ENCODE data around the gene RPS15.

Gene RPS15

DNA sequence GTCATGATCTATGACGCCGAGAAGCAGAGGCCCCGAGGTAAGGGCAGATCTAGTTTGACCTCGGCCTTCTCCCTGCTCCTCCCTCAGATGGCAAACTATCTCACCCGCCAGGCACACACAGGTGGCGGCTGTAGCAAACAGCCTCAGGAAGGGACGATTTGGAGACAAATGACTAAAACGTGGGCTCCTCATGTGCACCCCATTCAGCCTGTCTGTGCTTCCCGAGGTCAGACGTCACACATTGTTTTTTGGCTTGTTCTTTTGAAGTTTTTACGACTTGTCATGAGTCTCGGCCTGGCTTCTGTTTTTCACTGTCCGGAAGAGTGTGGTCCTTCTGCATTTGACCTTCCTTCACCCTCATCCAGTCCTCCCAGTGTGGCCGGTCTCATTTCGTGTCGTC lies 15.8 kb upstream of the RPS15 start:
- no peak overlapping the region for H3K4me3 ChIP-seq (replicated peaks; ENCODE audit: low read depth, low read length)
- no peaks in the 10 kb centered on the region for H3K27me3 ChIP-seq (replicated peaks; ENCODE audit: control insufficient read depth, insufficient read depth, low read length)
- DNase-seq (ENCODE audit: extremely low read depth, insufficient read length): no peak
- TF ChIP-seq, protein P1, sequence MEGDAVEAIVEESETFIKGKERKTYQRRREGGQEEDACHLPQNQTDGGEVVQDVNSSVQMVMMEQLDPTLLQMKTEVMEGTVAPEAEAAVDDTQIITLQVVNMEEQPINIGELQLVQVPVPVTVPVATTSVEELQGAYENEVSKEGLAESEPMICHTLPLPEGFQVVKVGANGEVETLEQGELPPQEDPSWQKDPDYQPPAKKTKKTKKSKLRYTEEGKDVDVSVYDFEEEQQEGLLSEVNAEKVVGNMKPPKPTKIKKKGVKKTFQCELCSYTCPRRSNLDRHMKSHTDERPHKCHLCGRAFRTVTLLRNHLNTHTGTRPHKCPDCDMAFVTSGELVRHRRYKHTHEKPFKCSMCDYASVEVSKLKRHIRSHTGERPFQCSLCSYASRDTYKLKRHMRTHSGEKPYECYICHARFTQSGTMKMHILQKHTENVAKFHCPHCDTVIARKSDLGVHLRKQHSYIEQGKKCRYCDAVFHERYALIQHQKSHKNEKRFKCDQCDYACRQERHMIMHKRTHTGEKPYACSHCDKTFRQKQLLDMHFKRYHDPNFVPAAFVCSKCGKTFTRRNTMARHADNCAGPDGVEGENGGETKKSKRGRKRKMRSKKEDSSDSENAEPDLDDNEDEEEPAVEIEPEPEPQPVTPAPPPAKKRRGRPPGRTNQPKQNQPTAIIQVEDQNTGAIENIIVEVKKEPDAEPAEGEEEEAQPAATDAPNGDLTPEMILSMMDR (IDR thresholded peaks at IDR 0.05; ENCODE audit: insufficient read depth, low read length, poor library complexity, severe bottlenecking): no peak
- H3K36me3 ChIP-seq (ENCODE audit: control insufficient read depth, insufficient read depth, low read length): peaks cover 54% of the 10 kb centered on the region

DNA sequence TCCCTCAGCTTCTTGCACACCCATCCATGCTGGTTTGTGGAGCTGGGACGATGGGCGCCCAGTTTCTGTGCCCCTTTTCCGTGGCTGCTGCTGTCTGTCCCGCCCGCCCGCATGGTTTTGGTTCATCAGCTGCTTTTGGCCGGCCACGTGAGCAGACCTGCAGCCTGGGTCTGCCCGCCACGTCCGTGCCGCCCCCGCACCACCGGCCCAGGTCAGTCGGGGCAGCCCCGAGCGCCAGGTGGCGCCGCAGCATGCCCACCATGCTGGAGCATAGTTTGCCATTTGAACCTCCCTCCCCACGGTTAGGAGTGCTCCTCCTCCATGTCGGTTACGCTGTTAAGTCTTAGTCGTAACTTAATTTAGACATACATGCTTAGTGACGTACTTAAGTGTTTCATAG lies 15.3 kb upstream of the RPS15 start:
- DNase-seq (ENCODE audit: extremely low read depth, insufficient read length): no peak
- peaks cover 56% of the 10 kb centered on the region for H3K36me3 ChIP-seq (ENCODE audit: control insufficient read depth, insufficient read depth, low read length)
- H3K4me3 ChIP-seq (replicated peaks; ENCODE audit: low read depth, low read length): no peak overlapping the region
- TF ChIP-seq, protein P1 (IDR thresholded peaks at IDR 0.05; ENCODE audit: insufficient read depth, low read length, poor library complexity, severe bottlenecking): no peak
- H3K27me3 ChIP-seq (replicated peaks; ENCODE audit: control insufficient read depth, insufficient read depth, low read length): no peaks in the 10 kb centered on the region

DNA sequence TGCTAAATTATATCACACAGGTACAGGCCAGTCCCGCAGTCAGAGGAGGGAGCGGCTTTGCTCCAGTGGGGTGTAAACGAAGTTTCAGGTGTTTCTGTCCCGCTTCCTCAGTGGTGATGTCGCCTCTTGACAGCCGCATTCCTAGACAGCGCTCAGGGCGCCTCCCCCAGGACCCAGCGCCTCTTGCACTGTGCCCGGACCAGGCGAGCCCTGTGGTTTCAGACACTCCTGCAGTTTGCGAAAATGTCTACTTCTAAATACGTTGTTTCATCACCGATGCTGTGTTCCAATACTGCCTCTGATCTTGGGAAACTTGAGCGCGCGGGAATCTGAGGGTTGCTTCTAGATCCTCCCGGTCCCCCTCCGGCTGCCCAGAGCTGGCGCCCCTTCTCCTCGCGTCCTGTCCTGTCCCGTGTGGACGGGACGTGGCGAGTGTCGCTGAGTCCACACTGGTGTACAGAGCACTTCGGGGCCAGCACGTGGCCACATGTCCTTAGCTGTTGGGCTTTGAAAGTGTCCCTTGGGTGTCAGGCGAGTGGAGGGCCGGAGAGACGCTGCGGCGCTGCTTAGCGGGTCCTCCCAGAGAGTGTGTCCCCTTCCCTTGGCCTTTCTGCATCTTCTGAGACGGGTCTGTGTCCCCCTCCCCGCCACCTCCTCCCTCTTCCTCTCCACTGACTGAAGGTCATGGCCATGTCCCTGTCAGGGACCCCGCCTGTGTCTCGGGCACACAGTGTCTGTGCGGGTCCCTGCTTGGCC lies 14.6 kb upstream of the RPS15 start:
- Histone ChIP-seq H3K36me3 (ENCODE audit: control insufficient read depth, insufficient read depth, low read length) (peaks cover 53% of the 10 kb centered on the region), H3K4me3 (replicated peaks; ENCODE audit: low read depth, low read length) (no peak overlapping the region), H3K27me3 (replicated peaks; ENCODE audit: control insufficient read depth, insufficient read depth, low read length) (no peaks in the 10 kb centered on the region)
- DNase-seq (ENCODE audit: extremely low read depth, insufficient read length): no peak
- TF ChIP-seq, protein P1 (IDR thresholded peaks at IDR 0.05; ENCODE audit: insufficient read depth, low read length, poor library complexity, severe bottlenecking): no peak

DNA sequence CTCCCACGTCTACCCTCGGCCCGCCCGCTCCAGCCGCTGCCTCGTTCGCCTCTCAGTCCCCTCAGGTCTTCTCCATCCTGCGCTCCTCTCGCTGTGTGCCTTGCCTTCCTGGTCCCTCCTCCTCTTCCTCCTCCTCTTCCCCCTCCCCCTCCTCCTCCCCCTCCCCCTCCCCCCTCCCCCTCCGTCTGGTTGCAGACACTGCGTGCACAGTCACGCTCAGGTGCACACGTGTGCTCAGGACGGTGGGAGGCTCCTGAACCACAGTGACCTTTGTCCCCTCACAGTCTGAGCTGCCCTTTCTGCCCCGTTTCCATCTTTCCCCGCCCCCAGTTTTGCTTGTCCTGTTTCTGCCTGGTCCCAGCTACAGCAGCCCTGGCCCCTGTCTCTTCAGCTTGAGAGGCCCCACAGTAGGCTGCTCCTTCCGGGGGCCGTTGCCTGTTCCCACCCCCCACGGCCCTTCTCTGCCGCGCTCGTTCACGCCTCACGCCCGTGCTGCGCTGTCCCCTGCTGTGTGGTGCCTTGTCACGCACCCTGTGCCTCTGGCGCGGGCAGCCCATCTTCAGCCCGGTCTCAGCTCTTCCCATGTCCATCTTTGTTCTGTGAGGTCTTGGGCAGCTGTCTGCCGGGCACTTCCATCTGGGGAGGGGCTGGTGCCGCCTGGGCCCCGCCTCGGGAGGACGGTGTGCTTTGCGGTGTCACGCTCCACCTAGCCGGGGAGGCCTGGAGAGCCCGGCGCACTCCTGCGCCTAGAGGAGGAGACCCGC lies 13.8 kb upstream of the RPS15 start:
- Histone ChIP-seq H3K27me3 (replicated peaks; ENCODE audit: control insufficient read depth, insufficient read depth, low read length) (no peaks in the 10 kb centered on the region), H3K36me3 (ENCODE audit: control insufficient read depth, insufficient read depth, low read length) (peaks cover 54% of the 10 kb centered on the region), H3K4me3 (replicated peaks; ENCODE audit: low read depth, low read length) (no peak overlapping the region)
- TF ChIP-seq, protein P1 (IDR thresholded peaks at IDR 0.05; ENCODE audit: insufficient read depth, low read length, poor library complexity, severe bottlenecking): no peak
- no peak for DNase-seq (ENCODE audit: extremely low read depth, insufficient read length)

DNA sequence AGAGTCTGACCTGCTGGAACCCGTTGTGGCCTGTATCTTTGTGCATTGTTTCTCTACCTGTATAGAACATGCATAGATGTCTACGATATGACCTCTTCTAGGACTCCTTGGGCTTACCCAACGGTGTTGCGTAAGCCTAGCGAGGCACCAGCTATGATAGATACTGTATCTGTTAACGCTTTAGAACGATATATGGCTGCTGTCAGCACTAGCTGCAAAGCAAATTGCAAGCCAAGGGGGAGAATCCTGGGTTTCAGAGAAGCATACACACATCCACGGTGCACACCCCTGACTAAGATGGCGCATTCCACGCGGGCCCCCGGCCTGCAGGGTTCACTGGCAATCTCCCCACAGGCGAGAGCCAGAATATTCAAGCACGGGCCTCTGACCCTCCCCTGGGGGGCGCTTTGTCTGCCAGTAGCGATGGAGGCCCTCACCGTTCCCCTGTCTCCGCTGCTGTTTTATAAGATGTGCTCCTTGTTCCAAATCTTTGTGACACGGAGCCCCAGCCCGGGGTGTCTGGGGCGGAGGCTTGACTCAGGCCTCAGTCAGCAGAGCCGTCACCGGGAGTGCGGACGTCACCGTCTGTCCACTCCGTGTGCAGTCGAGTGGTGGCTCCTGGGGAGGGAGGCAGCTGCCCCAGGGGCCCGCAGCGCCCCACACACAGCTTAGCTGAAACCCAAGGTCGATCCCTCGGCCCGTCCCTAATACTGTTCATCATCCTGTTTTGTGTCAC lies 12.9 kb upstream of the RPS15 start:
- TF ChIP-seq, protein P1 (IDR thresholded peaks at IDR 0.05; ENCODE audit: insufficient read depth, low read length, poor library complexity, severe bottlenecking): no peak
- peaks cover 58% of the 10 kb centered on the region for H3K36me3 ChIP-seq (ENCODE audit: control insufficient read depth, insufficient read depth, low read length)
- no peak overlapping the region for H3K4me3 ChIP-seq (replicated peaks; ENCODE audit: low read depth, low read length)
- DNase-seq (ENCODE audit: extremely low read depth, insufficient read length): no peak
- H3K27me3 ChIP-seq (replicated peaks; ENCODE audit: control insufficient read depth, insufficient read depth, low read length): no peaks in the 10 kb centered on the region

Data from GM06990 (cell line).